Measurements from ENCODE around the gene MRPL55.

DNA sequence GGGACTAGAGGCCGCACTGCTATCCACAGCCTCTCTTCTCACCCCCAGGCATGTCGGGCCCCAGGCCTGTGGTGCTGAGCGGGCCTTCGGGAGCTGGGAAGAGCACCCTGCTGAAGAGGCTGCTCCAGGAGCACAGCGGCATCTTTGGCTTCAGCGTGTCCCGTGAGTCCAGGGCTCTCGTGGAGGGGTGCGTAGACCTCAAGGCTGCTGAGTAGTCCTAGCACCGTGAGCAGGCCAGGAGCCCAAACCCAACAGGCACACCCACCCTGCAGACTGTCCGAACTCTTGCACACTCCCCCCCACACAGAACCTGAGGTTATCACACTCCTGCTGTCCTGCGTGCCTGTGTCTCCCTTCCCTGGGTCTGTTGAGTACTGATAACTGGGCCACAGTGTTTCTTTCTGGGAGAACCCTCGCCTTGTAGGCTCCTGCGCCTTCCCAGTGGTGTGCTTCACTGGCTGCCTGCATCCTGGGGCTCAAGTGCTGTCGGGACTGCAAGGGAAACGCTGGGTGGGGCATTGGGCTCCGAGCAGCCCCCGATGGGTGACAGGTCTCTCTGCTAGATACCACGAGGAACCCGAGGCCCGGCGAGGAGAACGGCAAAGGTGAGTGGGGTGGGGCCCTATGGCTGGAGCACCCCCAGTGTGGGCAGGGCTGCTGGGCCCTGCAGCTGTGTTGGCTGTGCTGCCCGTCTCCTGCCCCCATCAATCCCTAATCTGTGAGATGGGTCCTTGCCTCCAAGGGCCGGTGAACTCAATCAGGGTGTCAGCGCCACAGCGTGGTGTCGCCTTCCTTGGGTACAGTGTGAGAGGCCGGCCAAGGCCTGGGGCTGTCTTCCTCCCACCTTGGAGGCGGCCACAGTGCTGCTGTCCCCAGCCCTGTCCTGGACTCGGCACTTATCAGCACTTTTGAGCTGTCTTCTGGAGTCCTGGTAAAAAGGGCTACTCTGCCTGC, 36.6 kb upstream of the MRPL55 start:
- TF ChIP-seq, protein P1, sequence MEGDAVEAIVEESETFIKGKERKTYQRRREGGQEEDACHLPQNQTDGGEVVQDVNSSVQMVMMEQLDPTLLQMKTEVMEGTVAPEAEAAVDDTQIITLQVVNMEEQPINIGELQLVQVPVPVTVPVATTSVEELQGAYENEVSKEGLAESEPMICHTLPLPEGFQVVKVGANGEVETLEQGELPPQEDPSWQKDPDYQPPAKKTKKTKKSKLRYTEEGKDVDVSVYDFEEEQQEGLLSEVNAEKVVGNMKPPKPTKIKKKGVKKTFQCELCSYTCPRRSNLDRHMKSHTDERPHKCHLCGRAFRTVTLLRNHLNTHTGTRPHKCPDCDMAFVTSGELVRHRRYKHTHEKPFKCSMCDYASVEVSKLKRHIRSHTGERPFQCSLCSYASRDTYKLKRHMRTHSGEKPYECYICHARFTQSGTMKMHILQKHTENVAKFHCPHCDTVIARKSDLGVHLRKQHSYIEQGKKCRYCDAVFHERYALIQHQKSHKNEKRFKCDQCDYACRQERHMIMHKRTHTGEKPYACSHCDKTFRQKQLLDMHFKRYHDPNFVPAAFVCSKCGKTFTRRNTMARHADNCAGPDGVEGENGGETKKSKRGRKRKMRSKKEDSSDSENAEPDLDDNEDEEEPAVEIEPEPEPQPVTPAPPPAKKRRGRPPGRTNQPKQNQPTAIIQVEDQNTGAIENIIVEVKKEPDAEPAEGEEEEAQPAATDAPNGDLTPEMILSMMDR (IDR thresholded peaks at IDR 0.05): no peak
- TF ChIP-seq POLR2A (IDR thresholded peaks at IDR 0.05): no peak

Measured in Peyer's patch (tissue), 4 donors.